ENCODE data around the gene TMEM80.
"Not testable (repeated sequence)": the region's sequence is repeated elsewhere in the genome, so short reads cannot be mapped to it uniquely, and the experiment has no call there.

Gene TMEM80

DNA sequence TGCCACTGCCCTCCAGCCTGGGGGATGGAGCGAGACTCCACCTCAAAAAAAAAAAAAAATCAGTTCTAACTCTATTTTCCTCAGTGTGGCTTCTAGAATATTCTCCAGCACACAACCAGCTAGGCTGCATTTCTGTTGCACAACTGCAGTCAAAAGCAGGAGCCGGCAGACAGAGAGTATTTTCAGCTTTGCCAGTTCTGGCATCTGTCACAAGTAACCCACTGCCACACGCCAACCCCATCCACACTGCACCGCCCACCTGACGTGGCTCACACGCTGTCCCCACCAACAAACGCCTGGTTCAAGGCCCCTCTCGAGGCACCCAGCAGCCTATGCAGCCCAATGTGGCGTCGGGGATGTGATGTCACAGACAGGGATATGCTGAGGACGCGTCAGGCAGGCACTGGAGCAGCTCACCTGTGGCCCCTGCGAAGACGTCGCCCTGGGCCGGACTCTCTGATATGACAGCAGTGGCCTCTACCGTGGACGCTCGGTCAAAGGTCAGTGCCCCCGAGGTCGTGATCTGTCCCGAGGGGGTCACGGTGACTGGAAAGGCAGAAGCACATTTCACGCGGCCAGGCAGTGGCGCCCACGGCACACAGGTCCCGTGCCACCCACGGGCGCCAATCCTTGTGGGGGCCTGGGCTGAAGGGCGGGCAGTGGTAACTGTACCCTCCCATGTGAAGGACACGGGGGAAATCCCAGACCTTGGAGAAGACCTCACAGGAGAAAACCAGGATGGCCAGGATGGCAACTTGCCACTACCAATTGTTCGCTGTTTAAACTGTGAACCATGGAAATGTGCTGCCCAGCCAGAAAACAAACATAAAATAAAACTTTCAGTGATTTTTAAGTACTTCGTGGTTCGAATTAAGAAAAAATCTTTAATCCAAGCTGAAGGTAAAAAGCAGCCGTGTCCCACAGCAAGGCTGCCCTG lies 16.1 kb upstream of the TMEM80 start:
- DNase-seq: no peak

DNA sequence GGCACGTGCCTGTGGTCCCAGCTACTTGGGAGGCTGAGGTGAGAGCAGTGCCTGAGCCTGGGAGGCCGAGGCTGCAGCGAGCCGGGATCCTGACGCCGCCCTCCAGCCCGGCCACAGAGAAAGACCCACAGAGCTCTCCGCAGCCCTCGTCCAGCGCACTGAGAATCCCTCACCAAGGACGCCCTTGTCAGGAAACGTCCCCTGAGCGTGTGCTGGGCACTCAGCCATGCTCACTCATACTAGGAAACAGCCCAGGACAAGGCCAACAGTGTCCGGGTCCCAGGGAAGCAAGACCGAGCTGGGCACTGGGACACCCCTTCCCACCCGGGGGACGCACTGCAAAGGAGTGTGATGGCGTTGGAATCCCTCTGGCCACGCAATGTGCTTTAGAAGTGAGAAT lies 15.1 kb upstream of the TMEM80 start:
- no peak for DNase-seq

DNA sequence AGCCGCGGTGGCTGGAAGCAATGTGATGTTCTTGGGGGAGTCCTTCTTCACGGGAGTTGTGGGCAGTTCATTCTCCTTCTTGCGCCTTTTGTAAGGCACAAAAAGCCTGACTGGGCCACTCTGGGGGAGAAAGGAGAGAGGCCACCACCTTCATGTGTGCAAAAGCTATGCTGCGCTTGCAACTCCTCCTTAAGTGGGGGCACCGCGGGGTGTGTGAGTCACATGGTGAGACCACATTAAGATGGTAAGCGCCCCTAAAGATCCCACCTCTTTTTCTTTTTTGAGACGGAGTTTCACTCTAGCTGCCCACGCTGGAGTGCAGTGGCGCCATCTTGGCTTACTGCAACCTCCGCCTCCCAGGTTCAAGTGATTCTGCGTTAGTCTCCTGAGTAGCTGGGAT lies 14.6 kb upstream of the TMEM80 start:
- DNase-seq: no peak

DNA sequence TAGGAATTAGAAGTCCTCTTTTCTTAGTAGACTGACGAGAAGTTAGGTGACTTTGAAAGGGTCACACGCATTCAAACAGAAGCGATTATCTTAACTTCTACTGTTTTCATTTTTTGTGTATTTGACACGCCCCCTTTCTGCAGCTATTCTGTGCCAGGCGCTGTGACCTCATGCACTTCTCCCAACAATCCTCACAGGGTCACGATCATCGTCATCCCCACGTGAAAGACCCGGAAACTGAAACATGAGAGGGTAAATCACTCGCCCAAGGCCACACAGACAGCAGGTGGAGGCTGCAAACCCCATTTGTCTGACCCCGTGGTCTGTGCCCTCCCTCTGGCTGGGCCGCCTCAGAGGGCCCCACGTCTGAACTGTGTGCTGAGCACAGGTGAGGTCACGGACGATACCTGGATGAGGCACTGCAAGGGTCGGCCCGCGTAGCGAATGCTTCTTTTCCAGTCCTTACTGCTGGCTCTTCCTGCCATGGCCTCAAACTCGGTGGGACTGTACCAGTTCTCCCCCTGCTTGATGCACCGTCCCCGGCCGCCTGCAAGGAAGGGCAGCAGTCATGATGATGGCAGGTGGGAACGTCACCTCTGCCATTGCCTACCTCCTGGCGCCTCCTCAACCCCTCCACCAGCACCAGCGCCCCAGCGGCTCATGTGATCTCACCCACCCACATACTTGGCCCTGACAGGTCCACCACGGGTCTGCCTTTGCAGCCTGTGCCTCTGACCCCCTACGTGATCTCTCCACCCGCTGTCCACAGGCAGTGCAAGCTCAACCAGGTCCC lies 9.0 kb upstream of the TMEM80 start:
- DNase-seq: no peak

DNA sequence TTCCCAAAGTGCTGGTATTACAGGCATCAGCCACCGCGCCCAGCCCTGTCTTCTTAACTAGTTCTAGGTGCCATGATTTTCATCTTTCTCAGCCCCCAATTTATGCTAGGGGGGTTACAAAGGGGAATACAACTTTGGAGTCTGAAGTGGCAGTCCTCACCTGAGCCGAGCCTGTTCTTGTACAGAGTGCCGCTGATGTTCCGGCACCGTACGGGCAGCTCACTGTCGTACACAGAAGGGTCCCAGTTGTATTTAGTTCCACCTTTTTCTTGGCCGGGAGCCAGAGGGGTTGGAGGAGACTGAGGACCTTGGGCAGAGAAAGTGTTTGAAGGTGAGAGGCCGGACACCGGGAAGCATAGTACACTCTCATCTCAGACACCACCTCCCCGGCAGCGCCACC lies 7.9 kb upstream of the TMEM80 start:
- DNase-seq: no peak

DNA sequence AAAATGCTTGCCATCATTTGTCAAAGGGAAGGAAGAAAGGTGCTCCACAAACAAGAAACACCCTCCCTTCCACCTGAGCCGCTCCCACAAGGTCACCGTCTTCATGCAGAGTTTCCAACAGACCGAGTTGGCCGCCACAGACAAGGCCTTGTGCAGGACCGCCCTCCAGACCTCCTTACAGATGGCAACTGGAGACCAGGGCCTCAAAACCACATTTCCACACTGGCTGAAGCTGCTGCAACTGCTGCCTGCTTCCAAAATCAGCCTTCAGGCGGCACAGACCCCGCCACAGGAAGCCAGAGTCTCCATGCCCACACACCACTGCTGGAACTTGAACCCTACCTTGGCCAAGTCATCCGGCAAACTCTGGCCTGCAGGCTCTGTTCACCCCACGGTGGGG lies 6.9 kb upstream of the TMEM80 start:
- DNase-seq: no peak

DNA sequence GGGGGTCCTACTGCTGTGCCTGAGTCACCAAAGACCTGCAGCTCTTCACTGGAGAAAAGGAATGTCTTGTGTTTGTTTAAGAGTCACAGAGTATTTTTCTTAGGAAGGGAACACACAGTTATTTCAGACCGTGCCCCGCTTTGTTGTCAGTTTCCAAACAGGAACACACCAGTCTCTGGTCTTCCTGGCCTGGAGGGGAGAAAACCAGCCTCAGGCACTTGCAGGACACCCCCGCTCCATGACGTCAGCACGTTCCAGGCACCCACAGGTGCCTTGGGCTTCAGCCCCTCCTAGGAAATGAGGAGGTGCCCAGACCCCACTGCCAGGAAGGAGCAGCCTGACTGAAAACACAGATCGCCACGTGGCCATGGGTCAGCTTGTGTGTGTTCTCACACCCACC lies 6.0 kb upstream of the TMEM80 start:
- no peak for DNase-seq

DNA sequence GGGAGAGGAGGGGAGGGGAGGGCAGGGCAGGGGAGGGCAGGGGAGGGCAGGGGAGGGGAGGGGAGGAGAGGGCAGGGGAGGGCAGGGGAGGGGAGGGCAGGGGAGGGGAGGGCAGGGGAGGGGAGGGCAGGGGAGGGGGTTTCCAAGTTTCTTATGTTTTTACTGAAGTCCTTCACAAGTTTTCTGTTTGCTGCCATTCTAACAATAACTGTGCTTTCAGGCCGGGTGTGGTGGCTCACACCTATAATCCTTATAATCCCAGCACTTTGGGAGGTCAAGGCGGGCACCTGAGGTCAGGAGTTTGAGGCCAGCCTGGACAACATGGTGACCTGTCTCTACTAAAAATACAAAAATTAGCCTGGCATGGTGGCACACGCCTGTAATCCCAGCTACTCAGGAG lies 5.4 kb upstream of the TMEM80 start:
- DNase-seq: not testable (repeated sequence)

DNA sequence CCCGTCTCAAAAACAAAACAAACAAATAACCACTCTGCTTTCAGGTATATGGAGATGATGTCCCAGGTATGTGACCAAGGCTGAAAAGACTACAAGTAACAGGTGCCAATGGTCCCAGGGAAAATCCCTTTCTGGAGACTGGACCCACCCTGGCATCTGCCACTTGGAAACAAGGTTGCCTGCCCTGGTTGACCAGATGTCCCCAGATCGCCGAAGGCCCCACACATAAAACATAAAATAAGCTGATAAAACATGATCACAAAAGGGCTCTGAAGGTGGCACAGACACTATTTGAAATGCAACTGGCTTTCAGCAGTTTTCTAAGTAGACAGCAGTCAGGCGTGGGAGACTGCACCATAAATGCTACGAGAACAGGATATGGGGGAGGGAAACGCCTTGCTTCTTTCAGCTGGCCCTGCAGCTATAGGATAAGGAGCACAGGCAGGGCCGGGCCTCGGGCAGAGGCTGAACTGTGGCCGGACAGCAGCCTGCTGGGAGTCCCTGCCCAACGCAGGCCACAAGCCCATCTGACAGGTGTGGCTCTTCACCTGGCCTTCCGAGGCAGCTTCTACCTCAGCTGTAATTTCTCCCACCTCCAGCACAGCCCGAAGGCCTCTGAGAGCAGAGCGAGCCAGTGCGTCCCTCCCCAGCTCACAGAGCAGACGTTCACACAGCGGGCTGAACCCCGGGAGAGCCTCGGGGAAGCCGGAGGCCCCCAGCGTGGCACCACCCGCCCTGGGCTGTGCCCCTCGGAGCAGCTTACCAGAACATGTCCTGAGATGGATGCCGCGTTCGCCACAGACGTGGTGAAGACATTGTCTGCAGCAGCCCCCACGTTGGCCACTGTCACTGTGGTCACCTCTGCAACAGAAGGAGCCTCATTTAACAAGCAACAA lies 4.6 kb upstream of the TMEM80 start:
- no peak for DNase-seq

DNA sequence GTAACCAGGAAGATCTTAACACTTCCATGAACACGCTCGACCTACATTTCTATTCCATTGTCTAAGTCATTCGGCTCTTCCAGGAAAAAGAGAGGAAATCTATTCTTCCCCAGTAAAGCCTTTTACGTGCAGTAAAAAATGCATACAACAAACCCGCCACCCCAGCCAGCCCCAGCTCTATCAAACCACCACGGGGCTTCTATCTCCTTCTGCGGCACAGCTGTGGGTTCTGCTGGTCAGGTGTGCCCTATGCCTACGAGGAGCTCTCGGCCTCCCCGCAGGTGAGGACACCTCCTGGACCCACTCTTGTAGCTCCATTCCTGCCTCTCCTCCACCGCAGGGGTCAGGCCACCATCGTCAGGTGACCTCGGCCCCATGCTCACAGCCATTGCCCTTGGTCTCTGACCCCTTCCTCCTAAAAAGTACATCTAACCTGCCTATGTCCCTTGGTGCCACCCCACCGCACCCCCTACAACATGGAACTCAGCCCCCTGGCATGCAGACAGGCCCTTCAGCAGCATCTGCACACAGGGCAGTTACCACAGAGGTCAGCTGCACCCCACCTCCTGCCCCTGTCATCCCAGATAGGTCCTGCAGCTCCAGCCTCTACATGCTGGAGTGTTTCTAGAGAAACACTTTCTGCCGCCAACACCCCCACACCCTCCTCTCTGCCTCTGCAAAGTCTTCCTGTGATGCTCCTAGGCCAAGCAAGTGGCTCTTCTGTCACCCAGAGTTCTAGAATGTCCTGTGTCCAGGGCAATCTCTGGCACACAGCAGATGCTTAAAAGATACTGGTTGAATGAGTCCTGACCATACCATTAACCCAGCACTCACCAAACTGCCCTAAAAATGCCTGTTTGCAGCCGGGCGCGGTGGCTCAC lies 3.7 kb upstream of the TMEM80 start:
- no peak for DNase-seq

DNA sequence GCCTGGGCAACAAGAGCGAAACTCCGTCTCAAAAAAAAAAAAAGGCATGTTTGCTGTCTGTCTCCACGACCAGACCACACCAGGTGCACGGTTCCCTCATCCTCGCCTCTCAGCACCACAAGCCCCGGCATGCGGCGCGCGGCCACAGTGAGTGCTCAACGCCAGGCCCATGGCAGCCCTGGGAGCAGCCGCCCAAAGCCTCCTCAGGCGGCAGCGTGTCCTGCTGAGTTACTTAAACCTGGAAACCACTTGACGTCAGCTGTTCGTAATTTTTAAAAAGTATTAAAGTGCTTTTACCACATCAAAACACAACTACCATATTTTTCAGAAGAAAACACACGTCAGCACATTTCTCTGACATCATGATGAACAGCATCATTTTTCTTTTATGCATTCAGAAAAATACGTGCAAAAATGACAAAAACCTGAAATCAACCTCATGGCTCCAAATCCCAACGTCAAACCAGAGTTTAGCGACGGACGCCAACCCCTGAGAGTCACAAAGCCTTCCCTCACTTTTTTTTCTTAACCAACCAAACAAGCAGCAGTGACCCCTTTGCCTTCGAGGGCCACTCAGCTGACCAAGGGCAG lies 2.7 kb upstream of the TMEM80 start:
- no peak for DNase-seq

DNA sequence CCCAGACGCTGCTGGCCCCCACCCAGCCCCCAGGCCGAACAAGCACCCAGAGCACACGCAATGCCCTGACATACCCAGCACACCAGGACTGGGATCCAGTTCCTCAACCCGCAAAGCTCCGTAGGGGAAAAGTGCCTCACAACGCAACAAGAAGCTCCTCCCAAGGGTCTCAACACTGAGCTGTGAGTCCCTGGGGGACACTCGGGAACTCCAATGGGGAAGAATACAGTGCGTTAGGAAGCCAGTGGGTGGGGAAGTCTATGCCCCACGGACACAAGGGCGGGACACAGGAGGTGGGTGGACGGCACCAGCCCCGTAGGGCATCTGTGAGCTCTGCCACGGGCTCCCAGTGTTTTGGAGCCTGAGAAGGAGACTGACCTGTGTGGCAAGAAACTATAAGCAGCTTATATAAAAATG lies 2.2 kb upstream of the TMEM80 start:
- peak in 3 of 4 experiments; percentile 31 to 42 (median 42) for DNase-seq

DNA sequence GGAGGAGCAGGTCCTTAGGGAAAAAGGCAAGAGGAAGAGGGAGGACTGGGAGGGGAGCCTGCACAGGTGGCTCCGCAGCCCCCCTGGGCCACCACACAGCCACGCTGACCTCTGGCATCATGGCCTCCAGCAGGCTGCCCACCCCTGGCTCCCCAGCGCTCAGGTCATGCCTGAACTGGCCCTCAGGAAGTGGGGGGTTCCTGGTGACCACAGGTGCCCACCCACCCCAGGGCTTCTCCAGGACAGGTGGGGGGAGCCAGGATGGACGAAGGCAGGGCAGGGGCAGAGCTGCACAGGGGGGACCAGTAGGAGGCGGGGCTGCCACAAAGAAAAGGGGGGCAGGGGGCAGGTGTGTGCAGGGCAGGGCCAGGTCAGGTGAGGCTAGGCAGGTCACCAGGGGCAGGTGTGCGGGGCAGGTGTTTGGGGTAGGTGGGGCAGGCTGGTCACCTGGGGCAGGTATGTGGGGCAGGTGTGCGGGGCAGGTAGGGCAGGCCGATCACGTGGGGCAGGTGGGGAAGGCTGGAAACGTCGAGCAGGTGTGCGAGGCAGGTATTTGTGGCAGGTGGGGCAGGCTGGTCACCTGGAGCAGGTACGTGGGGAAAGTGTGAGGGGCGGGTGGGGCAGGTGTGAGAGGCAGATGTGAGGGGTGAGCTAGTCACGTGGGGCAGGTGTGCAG lies 1.6 kb upstream of the TMEM80 start:
- peak in 1 of 4 experiments; percentile 19 for DNase-seq

DNA sequence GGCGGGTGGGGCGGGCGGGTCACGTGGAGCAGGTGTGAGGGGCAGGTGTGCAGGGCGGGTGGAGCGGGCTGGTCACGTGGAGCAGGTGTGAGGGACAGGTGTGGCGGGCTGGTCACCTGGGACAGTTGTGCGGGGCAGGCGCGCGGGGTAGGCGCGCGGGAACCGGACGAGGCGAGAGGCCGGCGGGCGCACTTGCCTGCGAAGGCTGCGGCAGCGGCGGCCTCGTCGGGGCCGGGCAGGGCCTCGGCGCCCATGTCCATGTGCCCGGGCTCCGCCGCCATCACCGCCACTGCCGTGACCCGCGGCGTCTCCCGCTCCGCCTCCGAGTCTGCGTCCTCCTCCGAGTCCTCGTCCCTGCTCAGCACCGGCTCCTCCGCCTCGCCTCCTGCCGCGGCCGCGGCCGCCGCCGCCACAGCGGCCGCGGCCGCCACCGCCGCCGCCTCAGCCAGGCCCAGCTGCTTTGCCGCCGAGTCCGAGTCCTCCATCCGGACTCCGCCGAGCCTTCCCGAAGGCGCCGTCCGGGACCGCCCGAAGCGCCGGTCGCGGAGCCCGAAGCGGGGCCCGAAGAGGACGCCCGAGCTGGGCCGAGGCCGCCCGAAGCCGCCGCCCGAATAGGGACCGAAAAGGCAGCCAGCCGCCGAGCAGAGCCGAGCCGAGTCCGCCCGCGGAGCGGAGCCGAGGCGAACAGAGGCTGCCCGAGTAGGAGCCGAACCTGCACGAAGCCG lies 891 bp upstream of the TMEM80 start, which contains the start of gene DEAF1:
Gene DEAF1, minus strand, starts transcription at position 660 of the 725 bp plus-strand sequence. Its CDS starts 175 bp downstream, at position 485.
- peak; percentile 99 to 100 (median 100) for DNase-seq

DNA sequence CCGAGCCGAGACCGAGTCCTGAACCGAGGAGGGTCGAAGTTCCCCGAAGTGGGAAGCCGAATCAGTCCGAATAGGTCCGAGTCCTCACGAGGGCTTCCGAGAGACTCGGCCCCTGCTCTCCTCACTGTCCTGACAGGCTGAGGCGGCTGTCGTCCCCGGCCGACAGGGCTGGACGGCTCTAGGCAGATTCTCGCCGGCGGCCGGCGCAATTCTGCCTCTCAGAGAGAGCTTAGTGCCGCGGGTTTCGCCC lies 403 bp upstream of the TMEM80 start:
- no peak for DNase-seq

DNA sequence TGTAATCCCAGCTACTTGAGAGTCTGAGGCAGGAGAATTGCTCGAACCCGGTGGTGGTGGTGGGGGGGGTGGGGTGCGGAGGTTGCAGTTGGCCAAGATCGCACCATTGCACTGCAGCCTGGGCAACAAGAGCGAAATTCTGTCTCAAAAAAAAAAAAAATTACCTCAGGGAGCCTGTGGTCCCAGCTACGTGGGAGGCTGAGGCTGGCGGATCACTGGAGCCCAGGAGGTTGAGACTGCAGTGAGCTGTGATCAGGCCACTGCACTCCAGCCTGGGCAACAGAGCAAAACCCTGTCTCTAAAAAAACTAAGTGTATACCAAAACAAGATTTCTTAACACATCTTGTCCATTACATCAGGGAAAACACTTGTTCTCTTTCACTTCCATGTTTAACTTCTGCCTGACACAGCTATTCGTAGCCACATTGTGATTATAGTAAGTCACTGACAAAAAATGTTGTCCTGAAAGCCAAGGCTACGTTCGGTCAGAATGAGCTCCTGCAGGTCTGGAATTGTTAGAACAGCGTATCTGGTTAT lies 1.4 kb downstream of the TMEM80 start:
- peak; percentile 60 to 89 (median 85) for DNase-seq

DNA sequence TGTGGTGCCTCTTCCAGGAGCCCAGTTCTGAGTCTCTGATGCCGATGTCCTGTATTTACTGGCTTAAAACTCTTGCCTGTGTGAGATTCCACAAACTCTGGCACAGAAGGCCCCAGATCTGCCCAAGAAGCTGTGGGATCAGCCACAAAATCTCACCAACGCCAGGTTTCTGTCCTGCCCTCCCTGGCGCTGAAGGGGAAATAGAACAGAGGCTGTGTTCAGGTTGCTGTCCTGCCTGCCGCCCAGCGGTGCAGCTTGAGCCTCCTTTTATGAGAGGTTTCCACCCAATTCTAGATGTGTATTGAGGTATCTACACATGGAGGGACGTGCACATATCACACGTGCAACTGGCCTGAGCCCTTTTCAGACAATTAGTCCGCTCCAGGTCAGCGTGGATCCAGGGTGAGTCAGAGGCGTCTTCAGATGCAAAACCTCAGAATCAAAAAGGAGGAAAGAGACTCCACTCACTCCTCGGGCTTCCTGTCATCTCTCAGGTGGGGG lies 2.2 kb downstream of the TMEM80 start:
- DNase-seq: peak in 3 of 4 experiments; percentile 24 to 34 (median 31)

DNA sequence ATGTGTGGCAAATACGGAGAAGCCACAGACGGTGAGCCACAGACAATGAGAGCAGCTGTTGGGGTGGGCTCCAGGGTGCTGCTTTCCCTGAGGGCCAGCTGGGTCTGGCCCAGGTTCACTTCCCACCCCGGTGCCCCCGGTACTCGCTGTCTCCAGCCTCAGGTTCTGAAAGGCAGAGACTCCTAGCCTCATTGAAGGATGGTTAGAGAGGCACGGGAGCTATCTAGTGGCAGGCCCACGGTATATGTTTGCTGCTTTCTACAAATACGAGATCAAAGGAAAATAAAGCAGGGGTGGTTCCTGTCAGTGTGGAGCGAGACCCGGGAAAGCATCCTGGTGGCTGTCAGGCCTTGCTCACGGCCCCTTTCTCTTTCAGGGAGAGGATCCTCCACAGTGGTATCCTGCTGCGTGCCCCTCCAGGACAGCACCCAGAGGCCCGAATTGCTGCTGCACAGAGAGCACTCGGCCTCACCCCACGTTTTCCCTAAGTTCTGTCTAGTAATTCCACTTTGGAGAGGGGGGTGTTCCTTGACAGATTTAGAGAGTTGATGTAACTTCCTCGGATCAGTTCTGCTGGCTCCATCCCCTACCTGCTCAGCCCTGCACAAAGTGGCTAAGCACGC lies 3.0 kb downstream of the TMEM80 start:
- no peak for DNase-seq

DNA sequence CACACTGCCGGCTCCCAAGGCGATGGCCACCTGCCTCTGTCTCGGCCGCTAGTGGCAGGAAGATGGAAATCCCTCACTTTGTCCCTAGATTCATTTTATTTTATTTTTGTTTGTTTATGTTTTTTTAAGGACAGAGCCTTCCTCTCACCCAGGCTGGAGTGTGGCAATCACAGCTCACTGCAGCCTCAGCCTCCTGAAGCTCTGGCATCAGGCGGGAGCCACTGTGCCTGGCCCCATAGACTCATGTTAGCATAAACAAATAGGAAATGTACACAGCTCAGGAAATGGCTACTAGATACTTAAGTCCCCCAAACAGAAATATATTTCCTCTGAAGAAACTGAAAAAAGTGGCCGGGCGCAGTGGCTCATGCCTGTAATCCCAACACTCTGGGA lies 3.5 kb downstream of the TMEM80 start:
- DNase-seq: no peak
